Vagina (tissue), 2 donors: ENCODE measurements around the gene PSMG2. TPM values are rescaled to one million over a fixed set of nuclear protein-coding genes. Genes with fewer than 3 reads are reported as not detected.
A peak's percentile ranks its signal among the peaks of the same experiment; 100 is the strongest.

Source experiments
- DNase-seq, 2 donors: peaks; one replicate each; pipeline ENCODE4 v3.0.0-alpha.2; 2017; ENCODE audit errors: extremely low spot score in 2 of 2
- H3K27ac ChIP-seq: fragments of 200-600 bp; sonication (generic); one replicate; pipeline ENCODE4 v1.5.1; 2019
- H3K27me3 ChIP-seq: fragments of 200-600 bp; sonication (generic); one replicate; pipeline ENCODE4 v1.5.1; 2019
- H3K36me3 ChIP-seq, 2 donors: fragments of 200-600 bp; sonication (generic); one replicate each; pipeline ENCODE4 v1.5.1; 2017 to 2019
- H3K4me1 ChIP-seq: fragments of 200-600 bp; sonication (generic); one replicate; pipeline ENCODE4 v1.5.1; 2019
- H3K4me3 ChIP-seq, 2 donors: fragments of 200-600 bp; sonication (generic); 1 replicate in 1 of 2; 2 replicates in 1 of 2; pipeline ENCODE4 v1.5.1; 2016 to 2019
- H3K9me3 ChIP-seq: fragments of 200-600 bp; sonication (generic); one replicate; pipeline ENCODE4 v1.5.1; 2019
- POLR2A ChIP-seq, 2 donors: fragments of 450-650 bp; IDR thresholded peaks; one replicate each; pipeline ENCODE4 v1.6.1; 2017; ENCODE audit warnings: antibody characterized with exemption in 2 of 2, mild to moderate bottlenecking in 2 of 2, moderate library complexity in 2 of 2
- POLR2AphosphoS5 ChIP-seq, 2 donors: sonication (generic); formaldehyde crosslinking; IDR thresholded peaks; one replicate each; pipeline ENCODE4 v1.9.0; 2017; ENCODE audit warnings: antibody characterized with exemption in 2 of 2, mild to moderate bottlenecking in 2 of 2, low read depth in 1 of 2; ENCODE audit not compliant: insufficient read depth in 1 of 2
- intact Hi-C: fragments of 100-400 bp; cut with DNase I; formaldehyde crosslinking; loops from one replicate; pipeline ENCODE4 v1.15.1; 2023
- total RNA-seq: library from RNA; depleted of rRNA; stranded (reverse); fragments of >200 nt; gene quantifications from one replicate; pipeline ENCODE4 v1.2.3, GENCODE V29; 2016
- TF ChIP-seq, protein P1 (sequence below), 3 experiments: fragments of 450-650 bp in 2 of 3; fragments of 200-600 bp in 1 of 3; sonication (generic) in 1 of 3; IDR thresholded peaks; one replicate each; pipeline ENCODE4 v1.5.1; 2017 to 2019; ENCODE audit warnings: antibody characterized with exemption in 3 of 3, mild to moderate bottlenecking in 2 of 3, moderate library complexity in 2 of 3

PSMG2 gene
- total RNA-seq, 1 donor from 2014 or later: 56.2 TPM

DNA sequence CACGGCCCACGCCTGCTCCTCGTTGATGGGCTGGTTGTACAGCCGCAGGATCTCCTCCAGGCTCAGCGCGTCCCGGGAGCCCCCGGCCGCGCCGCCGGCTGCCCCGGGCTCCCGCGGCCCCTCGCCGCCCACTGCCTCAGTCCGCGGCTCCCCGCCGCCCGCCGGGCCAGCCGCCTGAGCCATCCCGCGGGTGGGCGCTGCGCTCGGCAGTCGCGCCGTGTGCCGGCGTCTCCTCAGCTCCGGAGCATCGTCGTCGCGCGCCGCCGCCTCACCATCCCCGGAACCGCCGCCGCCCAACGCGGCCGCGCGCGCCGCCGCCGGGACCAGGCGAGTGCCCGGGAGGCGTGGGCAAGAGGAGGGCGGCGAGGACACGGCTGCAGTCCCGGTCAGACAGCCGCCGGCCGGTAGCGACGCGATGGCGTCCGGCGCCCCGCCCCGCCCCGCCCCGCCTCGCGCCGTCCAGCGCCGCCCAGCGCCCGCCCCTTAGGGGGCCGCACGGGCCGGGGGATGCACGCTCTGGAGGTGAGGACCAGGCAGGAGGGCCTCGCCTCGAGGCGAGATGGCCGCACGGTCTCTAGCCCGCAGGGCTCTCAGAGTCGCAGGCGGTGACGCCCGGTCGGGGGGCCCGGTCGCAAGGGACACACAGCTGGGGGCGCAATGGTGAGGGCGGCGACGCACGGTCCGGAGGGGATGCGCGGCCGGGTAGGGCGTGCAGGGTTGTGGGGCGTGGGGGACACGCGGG is 45.0 kb upstream of the PSMG2 start, which contains the start of gene SPIRE1:
Gene SPIRE1, minus strand, starts transcription at position 424 of the 742 bp plus-strand sequence. Its CDS starts 241 bp downstream, at position 183.
- Histone ChIP-seq H3K4me1 (peaks cover 28% of the 10 kb centered on the region), H3K27me3 (no peaks in the 10 kb centered on the region), H3K27ac (peak within 1 kb of the TSS; percentile 94), H3K9me3 (no peaks in the 10 kb centered on the region), H3K36me3 (no peaks in the 10 kb centered on the region), H3K4me3 (peak within 1 kb of the TSS; percentile 88 to 93)
- intact Hi-C loops: loop anchor here (5.0 kb wide), 3 partner anchors 251 to 351 kb away; partner anchors contain the start of genes PRELID3A and TUBB6
- DNase-seq: no peak
- peak in 1 of 2 donors; percentile 53 for TF ChIP-seq POLR2A (IDR thresholded peaks at IDR 0.05)
- TF ChIP-seq, protein P1, sequence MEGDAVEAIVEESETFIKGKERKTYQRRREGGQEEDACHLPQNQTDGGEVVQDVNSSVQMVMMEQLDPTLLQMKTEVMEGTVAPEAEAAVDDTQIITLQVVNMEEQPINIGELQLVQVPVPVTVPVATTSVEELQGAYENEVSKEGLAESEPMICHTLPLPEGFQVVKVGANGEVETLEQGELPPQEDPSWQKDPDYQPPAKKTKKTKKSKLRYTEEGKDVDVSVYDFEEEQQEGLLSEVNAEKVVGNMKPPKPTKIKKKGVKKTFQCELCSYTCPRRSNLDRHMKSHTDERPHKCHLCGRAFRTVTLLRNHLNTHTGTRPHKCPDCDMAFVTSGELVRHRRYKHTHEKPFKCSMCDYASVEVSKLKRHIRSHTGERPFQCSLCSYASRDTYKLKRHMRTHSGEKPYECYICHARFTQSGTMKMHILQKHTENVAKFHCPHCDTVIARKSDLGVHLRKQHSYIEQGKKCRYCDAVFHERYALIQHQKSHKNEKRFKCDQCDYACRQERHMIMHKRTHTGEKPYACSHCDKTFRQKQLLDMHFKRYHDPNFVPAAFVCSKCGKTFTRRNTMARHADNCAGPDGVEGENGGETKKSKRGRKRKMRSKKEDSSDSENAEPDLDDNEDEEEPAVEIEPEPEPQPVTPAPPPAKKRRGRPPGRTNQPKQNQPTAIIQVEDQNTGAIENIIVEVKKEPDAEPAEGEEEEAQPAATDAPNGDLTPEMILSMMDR (IDR thresholded peaks at IDR 0.05): no peak
- TF ChIP-seq POLR2AphosphoS5 (IDR thresholded peaks at IDR 0.05; ENCODE audit: insufficient read depth in 1 of 2, low read depth in 1 of 2): peak in 1 of 2 donors; percentile 56

DNA sequence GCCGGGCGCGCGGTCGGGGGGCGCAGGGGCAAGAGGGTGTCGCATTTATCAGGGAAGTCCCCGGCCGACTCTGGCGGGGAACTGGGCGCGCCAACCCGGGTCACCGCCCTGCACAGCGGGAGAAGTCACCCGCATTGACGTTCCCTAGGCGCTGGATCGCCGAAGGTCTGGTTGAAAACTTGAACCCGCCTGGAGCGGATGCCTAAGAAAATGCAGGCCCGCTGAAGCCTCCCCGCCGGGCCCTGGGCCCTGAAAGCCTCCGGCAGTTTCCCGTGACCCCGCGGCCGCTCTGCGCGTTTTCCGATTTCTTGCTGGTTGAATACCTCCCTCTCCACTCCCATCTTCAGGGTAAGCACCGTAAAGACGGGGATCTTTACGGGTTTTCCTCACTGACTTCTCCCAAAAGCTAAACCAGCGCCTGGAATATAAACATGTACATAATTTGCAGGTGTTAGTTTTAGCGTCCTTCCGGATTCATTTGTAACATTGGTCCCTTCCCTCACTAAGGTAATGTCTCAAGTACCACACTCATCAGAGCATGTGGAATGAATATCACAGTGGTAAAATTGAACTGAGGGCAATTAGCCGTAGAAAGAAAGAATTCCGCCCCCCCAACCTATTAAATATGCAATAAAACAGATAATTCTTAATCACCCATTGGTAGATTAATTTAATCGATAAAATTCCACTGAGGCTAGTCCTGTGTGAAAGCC is 44.3 kb upstream of the PSMG2 start:
- Histone ChIP-seq H3K27ac (peak overlapping the region; percentile 94), H3K9me3 (no peaks in the 10 kb centered on the region), H3K27me3 (no peaks in the 10 kb centered on the region), H3K4me3 (peak overlapping the region; percentile 88 to 93), H3K4me1 (peaks cover 23% of the 10 kb centered on the region), H3K36me3 (no peaks in the 10 kb centered on the region)
- TF ChIP-seq POLR2A (IDR thresholded peaks at IDR 0.05) (no peak), POLR2AphosphoS5 (IDR thresholded peaks at IDR 0.05; ENCODE audit: insufficient read depth in 1 of 2, low read depth in 1 of 2) (no peak)
- TF ChIP-seq, protein P1 (IDR thresholded peaks at IDR 0.05): no peak
- intact Hi-C loops: loop anchor here (5.0 kb wide), 3 partner anchors 251 to 351 kb away; partner anchors contain the start of genes PRELID3A and TUBB6
- no peak for DNase-seq

DNA sequence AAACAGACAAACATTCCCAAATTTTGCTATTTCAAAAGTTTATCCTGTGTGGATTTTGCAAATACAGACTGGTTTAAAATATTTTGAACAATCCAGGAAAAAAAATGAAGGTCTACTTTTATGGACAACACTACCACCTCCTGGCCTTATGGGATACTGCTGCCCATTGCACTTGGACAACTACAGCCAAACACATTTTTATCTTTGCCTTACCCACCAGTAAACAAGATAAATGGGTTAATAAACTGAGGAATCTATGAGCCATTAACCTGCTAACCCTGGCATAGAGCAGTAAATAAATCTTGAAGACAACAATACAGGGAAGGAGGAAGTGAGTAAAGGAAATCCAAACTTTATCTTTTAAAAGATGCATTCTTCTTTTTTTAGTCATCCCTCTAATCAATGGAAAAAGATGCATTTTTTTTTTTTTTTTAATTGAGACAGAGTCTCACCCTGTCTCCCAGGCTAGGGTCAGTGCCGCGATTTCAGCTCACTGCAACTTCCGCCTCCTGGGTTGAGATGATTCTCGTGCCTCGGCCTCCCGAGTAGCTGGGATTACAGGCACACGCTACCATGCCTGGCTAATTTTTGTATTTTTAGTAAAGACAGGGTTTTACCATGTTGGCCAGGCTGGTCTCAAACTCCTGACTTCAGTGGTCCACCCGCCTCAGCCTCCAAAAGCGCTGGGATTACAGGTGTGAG is 42.8 kb upstream of the PSMG2 start:
- intact Hi-C loops: loop anchor here (5.0 kb wide), 3 partner anchors 253 to 353 kb away; partner anchors contain the start of genes PRELID3A and TUBB6
- H3K27ac ChIP-seq: peak overlapping the region; percentile 1

DNA sequence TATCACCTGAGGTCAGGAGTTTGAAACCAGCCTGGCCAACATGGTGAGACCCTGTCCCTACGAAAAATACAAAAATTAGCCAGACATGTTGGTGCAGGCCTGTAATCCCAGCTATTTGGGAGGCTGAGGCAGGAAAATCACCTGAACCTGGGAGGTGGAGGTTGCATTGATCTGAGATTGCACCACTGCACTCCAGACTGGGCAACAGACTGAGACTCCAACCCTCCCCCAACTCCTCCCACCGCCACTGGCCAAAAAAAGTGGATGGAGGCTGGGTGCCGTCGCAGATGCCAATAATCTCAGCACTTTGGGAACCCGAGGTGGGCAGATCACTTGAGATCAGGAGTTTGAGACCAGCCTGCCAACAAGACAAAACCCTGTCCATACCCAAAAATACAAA is 34.8 kb upstream of the PSMG2 start:
- H3K36me3 ChIP-seq: peaks cover 0 to 14% of the 10 kb centered on the region in 2 donors
- no peak for DNase-seq
- TF ChIP-seq POLR2AphosphoS5 (IDR thresholded peaks at IDR 0.05; ENCODE audit: insufficient read depth in 1 of 2, low read depth in 1 of 2): no peak
- TF ChIP-seq, protein P1 (IDR thresholded peaks at IDR 0.05): no peak
- no peak for TF ChIP-seq POLR2A (IDR thresholded peaks at IDR 0.05)
- H3K9me3 ChIP-seq: no peaks in the 10 kb centered on the region
- intact Hi-C loops: no loop called here
- H3K27me3 ChIP-seq: no peaks in the 10 kb centered on the region
- H3K4me1 ChIP-seq: no peaks in the 10 kb centered on the region
- H3K27ac ChIP-seq: no peak overlapping the region
- no peak overlapping the region for H3K4me3 ChIP-seq

More for the DNA sequence above, 42.8 kb upstream of the PSMG2 start:
- TF ChIP-seq POLR2AphosphoS5 (IDR thresholded peaks at IDR 0.05; ENCODE audit: insufficient read depth in 1 of 2, low read depth in 1 of 2) (peak in 1 of 2 donors; percentile 73), POLR2A (IDR thresholded peaks at IDR 0.05) (no peak)
- TF ChIP-seq, protein P1 (IDR thresholded peaks at IDR 0.05): peak; percentile 74 to 92 (median 83)
- H3K4me3 ChIP-seq: no peak overlapping the region
- no peak for DNase-seq
- H3K27me3 ChIP-seq: no peaks in the 10 kb centered on the region
- no peaks in the 10 kb centered on the region for H3K36me3 ChIP-seq
- H3K4me1 ChIP-seq: peaks cover 23% of the 10 kb centered on the region
- no peaks in the 10 kb centered on the region for H3K9me3 ChIP-seq
